MM.1S (cell line): Measurements from ENCODE around the gene HIVEP2.

Source experiments
- CTCF ChIP-seq: fragments of 300-600 bp; sonication (generic); IDR thresholded peaks from 2 replicates; pipeline ENCODE4 v1.5.1; 2016; ENCODE audit warnings: antibody characterized with exemption, low read length, mixed read lengths
- EZH2 ChIP-seq: fragments of 300-600 bp; sonication (generic); optimal IDR thresholded peaks from 2 replicates; pipeline ENCODE3; 2017; ENCODE audit warnings: low read depth, mild to moderate bottlenecking, antibody characterized with exemption, low read length, mixed read lengths
- EZH2phosphoT487 ChIP-seq: fragments of 300-600 bp; sonication (generic); IDR thresholded peaks from 2 replicates; pipeline ENCODE4 v1.6.1; 2018; ENCODE audit warnings: antibody characterized with exemption, low read length

- TF ChIP-seq CTCF, result no peak
- no peak for TF ChIP-seq EZH2
- no peak for TF ChIP-seq EZH2phosphoT487
These were observed 206.2 kb downstream of the HIVEP2 start for GRCh38 chr6:142738731-142739130.
